PC-3 (cell line): Measurements from ENCODE around the gene GPS1. TPM values are rescaled to one million over a fixed set of nuclear protein-coding genes. Genes with fewer than 3 reads are reported as not detected.

Experiments
- ATAC-seq: fragments of 200-7000 bp; cut with Tn5 transposase; 2 replicates; pipeline ENCODE4 v1.9.1; 2020; ENCODE audit warnings: mild to moderate bottlenecking, moderate library complexity
- BruUV-seq: library from RNA; stranded (reverse); fragments of 400-500 nt; replicated peaks from 2 replicates; lab custom pipeline; 2021; lab: Mats Ljungman, UMichigan
- CTCF ChIA-PET: fragments of 300-600 bp; sonication (Branson Sonifier 250); formaldehyde crosslinking; loops from one replicate; lab custom pipeline; 2022; ENCODE audit warnings: antibody characterized with exemption; lab: Charles Lee
- POLR2A ChIA-PET: fragments of 300-600 bp; sonication (Branson Sonifier 250); formaldehyde crosslinking; loops from one replicate; lab custom pipeline; 2022; ENCODE audit warnings: antibody characterized with exemption; ENCODE audit not compliant: unreplicated experiment; lab: Charles Lee
- DNase-seq: peaks from one replicate; pipeline ENCODE4 v3.0.0-alpha.2; 2015
- H2AFZ ChIP-seq: fragments of 300-600 bp; sonication (generic); 2 replicates; pipeline ENCODE4 v1.6.0; 2016; ENCODE audit warnings: antibody characterized with exemption, low read length
- H3F3A ChIP-seq: fragments of 300-600 bp; sonication (generic); one replicate; pipeline ENCODE4 v1.6.0; 2017; ENCODE audit warnings: antibody characterized with exemption, low read length, control low read depth, mild to moderate bottlenecking; ENCODE audit not compliant: unreplicated experiment
- H3K27ac ChIP-seq: fragments of 300-600 bp; sonication (generic); 2 replicates; pipeline ENCODE4 v1.5.1; 2016; ENCODE audit warnings: mild to moderate bottlenecking, low read length
- H3K27me3 ChIP-seq: fragments of 300-600 bp; sonication (generic); 2 replicates; pipeline ENCODE4 v1.6.1; 2016; ENCODE audit warnings: low read length, mixed read lengths
- H3K36me3 ChIP-seq: fragments of 300-600 bp; sonication (generic); 2 replicates; pipeline ENCODE4 v1.6.1; 2016; ENCODE audit warnings: low read depth, mixed run types, low read length, mixed read lengths
- H3K4me1 ChIP-seq: fragments of 300-600 bp; sonication (generic); 2 replicates; pipeline ENCODE4 v1.5.1; 2016; ENCODE audit warnings: low read length; ENCODE audit not compliant: insufficient read depth
- H3K4me2 ChIP-seq: fragments of 300-600 bp; sonication (generic); 2 replicates; pipeline ENCODE4 v1.6.0; 2016; ENCODE audit warnings: low read length
- H3K4me3 ChIP-seq: fragments of 300-600 bp; sonication (generic); 2 replicates; pipeline ENCODE4 v1.5.1; 2016; ENCODE audit warnings: mild to moderate bottlenecking, low read length, mixed read lengths
- H3K79me2 ChIP-seq: fragments of 300-600 bp; sonication (generic); 2 replicates; pipeline ENCODE4 v1.6.1; 2017; ENCODE audit warnings: low read length, mixed read lengths
- H3K9ac ChIP-seq: fragments of 300-600 bp; sonication (generic); 2 replicates; pipeline ENCODE4 v1.6.0; 2016; ENCODE audit warnings: mild to moderate bottlenecking, low read length
- H3K9me2 ChIP-seq: fragments of 300-600 bp; sonication (generic); replicated peaks from 2 replicates; pipeline ENCODE4 v1.6.1; 2016; ENCODE audit warnings: mixed run types, low read length, mixed read lengths
- H3K9me3 ChIP-seq: fragments of 300-600 bp; sonication (generic); 2 replicates; pipeline ENCODE4 v1.6.1; 2016; ENCODE audit warnings: low read length, mixed read lengths
- H4K20me1 ChIP-seq: fragments of 300-600 bp; sonication (generic); 2 replicates; pipeline ENCODE4 v1.6.1; 2016; ENCODE audit warnings: low read length, mixed read lengths
- EZH2 ChIP-seq: fragments of 300-600 bp; sonication (generic); IDR thresholded peaks from one replicate; pipeline ENCODE4 v1.6.1; 2017; ENCODE audit warnings: antibody characterized with exemption, mild to moderate bottlenecking, low read length; ENCODE audit not compliant: unreplicated experiment
- EZH2phosphoT487 ChIP-seq: fragments of 300-600 bp; sonication (generic); IDR thresholded peaks from 2 replicates; pipeline ENCODE4 v1.6.1; 2018; ENCODE audit warnings: mild to moderate bottlenecking, antibody characterized with exemption, low read length, borderline replicate concordance
- intact Hi-C: fragments of 100-400 bp; cut with micrococcal nuclease; formaldehyde crosslinking; loops from 2 replicates; pipeline ENCODE4 v1.9.0; 2023
- total RNA-seq: library from RNA; depleted of rRNA; stranded (reverse); fragments of >200 nt; gene quantifications from 2 replicates; pipeline ENCODE4 v1.2.3, GENCODE V29; 2014
- TF ChIP-seq, protein P1 (sequence below): fragments of 300-600 bp; sonication (generic); conservative IDR thresholded peaks from 2 replicates; pipeline ENCODE4 v1.5.1; 2017; ENCODE audit warnings: antibody characterized with exemption, low read depth, mild to moderate bottlenecking, low read length

GPS1 gene
- total RNA-seq, 1 experiment from 2014 or later = 240 TPM

DNA sequence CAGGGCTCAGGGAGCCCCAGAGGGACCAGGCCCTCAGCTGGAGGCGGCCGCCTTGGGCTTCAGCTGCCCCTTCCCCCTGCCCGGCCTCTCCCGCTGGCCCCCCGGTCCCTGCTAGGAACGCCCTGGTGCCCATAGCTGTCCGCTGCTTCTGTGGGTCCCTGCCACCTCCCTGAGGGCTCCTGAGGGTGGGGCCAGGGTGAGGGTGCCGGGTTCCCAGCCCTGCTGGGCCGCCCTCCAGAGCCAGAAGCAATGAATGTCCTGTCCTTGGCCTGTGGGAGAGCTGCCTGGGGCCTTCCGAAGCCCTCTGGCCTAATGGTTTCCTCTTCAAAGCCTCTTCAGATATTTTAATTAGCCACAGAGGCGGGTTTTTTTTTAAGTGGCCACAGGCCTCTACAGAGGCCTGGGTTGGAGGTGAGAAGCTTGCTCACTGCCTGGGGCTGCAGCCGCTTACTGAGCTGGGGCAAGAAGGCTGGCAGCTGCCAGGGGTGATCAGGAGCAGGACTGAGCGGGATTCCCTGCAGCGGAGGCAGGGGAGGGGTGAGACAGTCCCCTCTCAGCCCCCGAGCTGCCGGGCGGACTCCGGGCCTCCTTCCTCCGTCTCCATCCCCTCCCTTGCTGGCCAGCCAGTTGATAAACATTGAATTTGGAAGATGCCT lies 38.9 kb upstream of the GPS1 start:
- Histone ChIP-seq H3K9me3 (no peaks in the 10 kb centered on the region), H3K79me2 (no peaks in the 10 kb centered on the region), H4K20me1 (no peaks in the 10 kb centered on the region), H3K27ac (no peak overlapping the region), H3K27me3 (no peaks in the 10 kb centered on the region), H2AFZ (no peak overlapping the region), H3K9ac (no peak overlapping the region), H3K9me2 (no peaks in the 10 kb centered on the region), H3F3A (no peaks in the 10 kb centered on the region), H3K36me3 (no peaks in the 10 kb centered on the region), H3K4me2 (no peak overlapping the region), H3K4me3 (no peak overlapping the region), H3K4me1 (no peaks in the 10 kb centered on the region)
- ChIA-PET POLR2A (no interaction called here), CTCF (no interaction called here)
- intact Hi-C loops = no loop called here
- no peak for DNase-seq
- no peak for ATAC-seq
- no TSS peak for BruUV-seq
- no peak for TF ChIP-seq EZH2phosphoT487

DNA sequence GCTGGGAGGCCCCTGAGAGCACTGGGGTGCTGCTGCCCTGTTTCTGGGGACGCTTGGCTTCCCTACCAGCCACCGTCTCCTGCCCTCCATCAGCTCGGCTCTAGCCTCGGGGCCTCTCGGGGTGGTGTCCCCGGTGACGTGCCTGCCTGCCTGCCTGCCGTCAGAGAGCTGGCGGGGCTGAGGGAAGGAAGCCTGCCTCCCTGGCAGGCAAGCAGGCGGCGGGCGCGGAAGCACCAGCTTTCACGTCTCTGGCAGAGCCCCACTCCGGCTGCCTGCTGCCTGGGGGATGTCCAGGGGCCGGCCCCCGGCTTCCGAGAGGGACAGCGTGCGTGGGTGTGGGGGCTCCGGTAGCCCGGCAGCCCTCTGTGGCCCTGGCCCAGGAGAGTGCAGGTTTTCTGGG lies 38.4 kb upstream of the GPS1 start:
- intact Hi-C loops = no loop called here
- ATAC-seq (no peak), DNase-seq (no peak)
- Histone ChIP-seq H3K4me1 (no peaks in the 10 kb centered on the region), H3K27ac (no peak overlapping the region), H3K36me3 (no peaks in the 10 kb centered on the region), H3K27me3 (no peaks in the 10 kb centered on the region), H3K9ac (no peak overlapping the region), H3K4me2 (no peak overlapping the region), H2AFZ (no peak overlapping the region), H3K79me2 (no peaks in the 10 kb centered on the region), H3K9me3 (no peaks in the 10 kb centered on the region), H3F3A (no peaks in the 10 kb centered on the region), H3K4me3 (no peak overlapping the region), H3K9me2 (no peaks in the 10 kb centered on the region), H4K20me1 (no peaks in the 10 kb centered on the region)
- no TSS peak for BruUV-seq
- TF ChIP-seq EZH2phosphoT487 = no peak
- TF ChIP-seq, protein P1, sequence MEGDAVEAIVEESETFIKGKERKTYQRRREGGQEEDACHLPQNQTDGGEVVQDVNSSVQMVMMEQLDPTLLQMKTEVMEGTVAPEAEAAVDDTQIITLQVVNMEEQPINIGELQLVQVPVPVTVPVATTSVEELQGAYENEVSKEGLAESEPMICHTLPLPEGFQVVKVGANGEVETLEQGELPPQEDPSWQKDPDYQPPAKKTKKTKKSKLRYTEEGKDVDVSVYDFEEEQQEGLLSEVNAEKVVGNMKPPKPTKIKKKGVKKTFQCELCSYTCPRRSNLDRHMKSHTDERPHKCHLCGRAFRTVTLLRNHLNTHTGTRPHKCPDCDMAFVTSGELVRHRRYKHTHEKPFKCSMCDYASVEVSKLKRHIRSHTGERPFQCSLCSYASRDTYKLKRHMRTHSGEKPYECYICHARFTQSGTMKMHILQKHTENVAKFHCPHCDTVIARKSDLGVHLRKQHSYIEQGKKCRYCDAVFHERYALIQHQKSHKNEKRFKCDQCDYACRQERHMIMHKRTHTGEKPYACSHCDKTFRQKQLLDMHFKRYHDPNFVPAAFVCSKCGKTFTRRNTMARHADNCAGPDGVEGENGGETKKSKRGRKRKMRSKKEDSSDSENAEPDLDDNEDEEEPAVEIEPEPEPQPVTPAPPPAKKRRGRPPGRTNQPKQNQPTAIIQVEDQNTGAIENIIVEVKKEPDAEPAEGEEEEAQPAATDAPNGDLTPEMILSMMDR = no peak
- no peak for TF ChIP-seq EZH2
- ChIA-PET POLR2A (no interaction called here), CTCF (no interaction called here)

DNA sequence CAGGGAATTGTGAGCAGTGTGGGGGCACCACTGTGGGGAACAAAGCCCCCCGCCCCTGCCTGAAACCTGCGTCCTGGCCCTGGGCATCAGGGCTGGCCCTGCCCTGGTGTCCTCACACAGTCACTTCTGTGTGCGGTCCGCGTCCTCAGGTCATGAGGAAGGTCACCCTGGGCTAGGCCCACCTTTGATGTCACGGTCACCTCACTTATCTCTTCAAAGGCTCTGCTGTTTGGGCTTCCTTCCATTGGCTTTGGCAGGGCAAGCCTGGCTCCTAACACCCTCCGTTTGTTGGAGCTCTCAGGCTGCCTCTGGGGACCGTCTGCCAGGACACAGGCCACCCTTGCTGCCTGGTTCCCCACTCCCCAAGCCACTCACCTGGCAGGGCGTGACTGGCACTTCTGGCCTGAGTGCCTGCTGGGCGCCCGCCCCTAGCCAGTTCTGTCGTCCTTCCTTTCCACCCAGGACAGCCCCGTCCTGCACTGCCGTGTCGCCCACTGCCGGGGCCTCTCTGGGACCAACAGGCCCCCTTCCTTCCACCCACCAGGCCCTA lies 37.9 kb upstream of the GPS1 start:
- Histone ChIP-seq H3K27ac (no peak overlapping the region), H3K9me3 (no peaks in the 10 kb centered on the region), H3K4me1 (no peaks in the 10 kb centered on the region), H3K9ac (no peak overlapping the region), H3K4me2 (no peak overlapping the region), H3K27me3 (no peaks in the 10 kb centered on the region), H2AFZ (no peak overlapping the region), H3K79me2 (no peaks in the 10 kb centered on the region), H3K4me3 (no peak overlapping the region), H3K36me3 (no peaks in the 10 kb centered on the region; the same call in 1 of the 2 replicates), H3F3A (no peaks in the 10 kb centered on the region), H3K9me2 (no peaks in the 10 kb centered on the region), H4K20me1 (no peaks in the 10 kb centered on the region)
- DNase-seq (no peak), ATAC-seq (no peak)
- no TSS peak for BruUV-seq
- intact Hi-C loops = no loop called here
- POLR2A ChIA-PET = no interaction called here
- TF ChIP-seq EZH2 (no peak), EZH2phosphoT487 (no peak)
- TF ChIP-seq, protein P1 = no peak
- CTCF ChIA-PET = no interaction called here
